Esophagus muscularis mucosa (tissue), 4 donors: ENCODE measurements around the gene ZNF134. TPM values are rescaled to one million over a fixed set of nuclear protein-coding genes. Genes with fewer than 3 reads are reported as not detected.

Experiments
- DNase-seq: peaks from one replicate; pipeline ENCODE4 v3.0.0-alpha.2; 2017; ENCODE audit errors: extremely low spot score
- H3K27ac ChIP-seq, 4 donors: fragments of 200-600 bp; sonication (generic); replicated peaks in 1 of 4; 1 replicate in 3 of 4; 2 replicates in 1 of 4; pipeline ENCODE4 v1.5.1; 2016 to 2019; ENCODE audit warnings: mild to moderate bottlenecking in 1 of 4
- H3K27me3 ChIP-seq, 4 donors: fragments of 200-600 bp; sonication (generic); one replicate each; pipeline versions ENCODE4 v1.5.1 to v1.6.0; 2016 to 2019
- H3K36me3 ChIP-seq, 4 donors: fragments of 200-600 bp; sonication (generic); one replicate each; pipeline ENCODE4 v1.5.1; 2016 to 2019
- H3K4me1 ChIP-seq, 4 donors: fragments of 200-600 bp; sonication (generic); one replicate each; pipeline ENCODE4 v1.5.1; 2016 to 2019
- H3K4me3 ChIP-seq, 4 donors: fragments of 200-600 bp; sonication (generic); 1 replicate in 2 of 4; 2 replicates in 2 of 4; pipeline ENCODE4 v1.5.1; 2016 to 2019; ENCODE audit warnings: mild to moderate bottlenecking in 4 of 4, moderate library complexity in 1 of 4
- H3K9me3 ChIP-seq, 4 donors: fragments of 200-600 bp; sonication (generic); 1 replicate in 3 of 4; 2 replicates in 1 of 4; pipeline ENCODE4 v1.5.1; 2016 to 2019
- CTCF ChIP-seq, 3 experiments: fragments of 200-600 bp in 2 of 3; fragments of 450-650 bp in 1 of 3; sonication (generic) in 2 of 3; IDR thresholded peaks; one replicate each; pipeline ENCODE4 v1.5.1; 2017 to 2019; ENCODE audit warnings: antibody characterized with exemption in 3 of 3, mild to moderate bottlenecking in 2 of 3, moderate library complexity in 1 of 3
- EP300 ChIP-seq: sonication (generic); formaldehyde crosslinking; IDR thresholded peaks from one replicate; pipeline ENCODE4 v1.6.1; 2017; ENCODE audit warnings: antibody characterized with exemption
- POLR2A ChIP-seq: fragments of 450-650 bp; IDR thresholded peaks from one replicate; pipeline ENCODE4 v1.6.1; 2017; ENCODE audit warnings: antibody characterized with exemption, moderate library complexity, mild to moderate bottlenecking, low read depth
- POLR2AphosphoS5 ChIP-seq, 2 donors: sonication (generic); formaldehyde crosslinking; IDR thresholded peaks; one replicate each; pipeline ENCODE4 v1.6.1; 2017; ENCODE audit warnings: antibody characterized with exemption in 2 of 2
- WGBS: methylation state at CpG from one replicate; pipeline ENCODE4 v1.1.5; 2018; 5-methylcytosine and 5-hydroxymethylcytosine counted together
- intact Hi-C: fragments of 100-400 bp; cut with DNase I; formaldehyde crosslinking; loops from one replicate; pipeline ENCODE4 v1.15.1; 2023
- total RNA-seq, 4 donors: library from RNA; depleted of rRNA; stranded (reverse); fragments of >200 nt; gene quantifications; one replicate each; pipeline versions ENCODE4 v1.1.0 to v1.2.1, GENCODE V29; 2016

The ZNF134 gene
- total RNA-seq, 4 donors from 2014 or later: 14.5 to 31.3 (median 22.1) TPM

GRCh38 chr19:57576661-57577060 lies 37.4 kb upstream of the ZNF134 start:
- intact Hi-C loops: loop anchor here (5.0 kb wide), 1 partner anchor 56 kb away; the partner anchor contains the start of gene ZNF211
- H3K9me3 ChIP-seq: peaks cover 17 to 64% (median 60%) of the 10 kb centered on the region in 4 donors

GRCh38 chr19:57578487-57579205 lies 35.4 kb upstream of the ZNF134 start, which contains the start of gene ZNF416:
TSS of gene ZNF416 (minus strand) at chr19:57578911. CDS start at chr19:57578704, 207 bp downstream.
- peak; percentile 99 for DNase-seq
- peaks cover 18 to 25% (median 24%) of the 10 kb centered on the region in 4 donors for H3K4me1 ChIP-seq
- no peaks in the 10 kb centered on the region for H3K27me3 ChIP-seq
- TF ChIP-seq CTCF (IDR thresholded peaks at IDR 0.05) (peak; percentile 19 to 27 (median 22)), POLR2AphosphoS5 (IDR thresholded peaks at IDR 0.05) (peak; percentile 73 to 91), EP300 (no peak), POLR2A (no peak)
- H3K4me3 ChIP-seq: peak within 1 kb of the TSS; percentile 76 to 100 (median 98)
- peaks cover 0 to 56% (median 43%) of the 10 kb centered on the region in 4 donors for H3K9me3 ChIP-seq
- peaks cover 30 to 37% (median 33%) of the 10 kb centered on the region in 4 donors for H3K36me3 ChIP-seq
- intact Hi-C loops: loop anchor here (5.0 kb wide), 1 partner anchor 54 kb away; the partner anchor contains the start of gene ZNF211
- peak within 1 kb of the TSS; percentile 66 to 83 (median 80) for H3K27ac ChIP-seq
- 0% methylated on average over 12 of the region's 62 CpGs for WGBS

More at GRCh38 chr19:57576661-57577060, 37.4 kb upstream of the ZNF134 start:
- Histone ChIP-seq H3K4me3 (no peak overlapping the region), H3K36me3 (peaks cover 50 to 57% (median 52%) of the 10 kb centered on the region in 4 donors), H3K27me3 (no peaks in the 10 kb centered on the region), H3K27ac (no peak overlapping the region), H3K4me1 (peaks cover 13 to 18% (median 17%) of the 10 kb centered on the region in 4 donors)
- TF ChIP-seq CTCF (IDR thresholded peaks at IDR 0.05) (no peak), POLR2A (no peak), EP300 (no peak), POLR2AphosphoS5 (IDR thresholded peaks at IDR 0.05) (no peak)
- no peak for DNase-seq

- TF ChIP-seq CTCF (IDR thresholded peaks at IDR 0.05) (no peak), EP300 (no peak)
- Histone ChIP-seq H3K4me1 (peaks cover 25 to 30% (median 27%) of the 10 kb centered on the region in 4 donors), H3K27ac (peak overlapping the region in 3 of 4 donors; percentile 11 to 66 (median 37)), H3K4me3 (peak overlapping the region; percentile 66 to 87 (median 76)), H3K9me3 (peaks cover 12 to 48% (median 30%) of the 10 kb centered on the region in 4 donors), H3K36me3 (peaks cover 5 to 28% (median 9%) of the 10 kb centered on the region in 4 donors), H3K27me3 (no peaks in the 10 kb centered on the region)
- 65% methylated on average over 7 of the region's 21 CpGs for WGBS
- intact Hi-C loops: no loop called here
- DNase-seq: no peak
These were observed 30.9 kb upstream of the ZNF134 start for GRCh38 chr19:57583104-57583520.

GRCh38 chr19:57583521-57584416 lies 30.3 kb upstream of the ZNF134 start, which contains the start of gene ZIK1:
TSS of gene ZIK1 (plus strand) at chr19:57584145. CDS start at chr19:57584357, 212 bp downstream.
- peak; percentile 97 for DNase-seq
- H3K27me3 ChIP-seq: no peaks in the 10 kb centered on the region
- peak within 1 kb of the TSS; percentile 24 to 66 (median 44) for H3K27ac ChIP-seq
- TF ChIP-seq CTCF (IDR thresholded peaks at IDR 0.05): peak in 2 of 3 experiments; percentile 6 to 15
- no peak for TF ChIP-seq POLR2A
- TF ChIP-seq POLR2AphosphoS5 (IDR thresholded peaks at IDR 0.05): peak; percentile 63 to 72
- TF ChIP-seq EP300: no peak
- peaks cover 12 to 35% (median 15%) of the 10 kb centered on the region in 4 donors for H3K36me3 ChIP-seq
- WGBS: 1% methylated on average over 20 of the region's 76 CpGs
- intact Hi-C loops: no loop called here
- H3K4me1 ChIP-seq: peaks cover 23 to 26% (median 24%) of the 10 kb centered on the region in 4 donors
- H3K4me3 ChIP-seq: peak within 1 kb of the TSS; percentile 66 to 87 (median 76)
- H3K9me3 ChIP-seq: peaks cover 13 to 54% (median 37%) of the 10 kb centered on the region in 4 donors
